ENCODE results near the gene MTA3.

MTA3 gene

DNA sequence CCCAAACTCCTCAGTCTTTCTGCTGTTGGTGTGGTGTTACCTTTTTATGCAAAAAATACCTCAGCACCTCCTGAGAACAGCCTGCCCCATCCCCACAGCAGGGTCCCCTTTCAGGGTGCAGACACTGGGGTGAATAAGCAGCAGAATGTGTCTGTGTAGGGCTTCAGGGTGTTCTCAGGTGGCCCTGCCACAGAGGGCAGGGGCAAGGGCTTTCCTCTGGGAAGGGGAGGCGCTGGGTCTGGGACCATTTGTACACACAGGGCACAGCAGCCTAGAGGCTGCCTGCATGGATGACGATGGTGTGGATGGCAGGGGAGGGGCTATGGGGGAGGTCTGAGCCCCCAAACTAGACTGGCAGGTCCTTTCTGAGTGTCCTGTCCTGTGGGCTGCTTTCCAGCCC is 221.3 kb downstream of the MTA3 start:
- DNase-seq: no peak

DNA sequence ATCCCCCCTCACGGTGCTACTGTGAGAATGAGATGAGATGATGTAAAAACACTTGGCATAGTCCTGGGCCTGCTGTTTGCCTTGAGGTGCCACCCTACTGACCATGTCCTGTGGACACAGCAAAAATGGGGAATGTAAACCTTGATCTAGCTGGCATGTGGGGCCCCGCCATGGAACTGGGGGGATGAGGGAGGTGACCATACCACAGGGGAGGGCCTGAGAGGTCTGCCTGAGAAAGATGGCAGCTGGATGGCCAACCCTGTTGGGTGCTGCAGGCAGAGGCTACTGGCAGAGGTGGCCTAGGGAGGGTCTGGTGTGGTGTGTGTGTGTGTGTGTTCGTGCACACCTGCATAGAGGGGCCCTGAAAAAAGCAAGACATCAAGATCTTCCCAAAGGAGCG is 223.2 kb downstream of the MTA3 start:
- DNase-seq: no peak

DNA sequence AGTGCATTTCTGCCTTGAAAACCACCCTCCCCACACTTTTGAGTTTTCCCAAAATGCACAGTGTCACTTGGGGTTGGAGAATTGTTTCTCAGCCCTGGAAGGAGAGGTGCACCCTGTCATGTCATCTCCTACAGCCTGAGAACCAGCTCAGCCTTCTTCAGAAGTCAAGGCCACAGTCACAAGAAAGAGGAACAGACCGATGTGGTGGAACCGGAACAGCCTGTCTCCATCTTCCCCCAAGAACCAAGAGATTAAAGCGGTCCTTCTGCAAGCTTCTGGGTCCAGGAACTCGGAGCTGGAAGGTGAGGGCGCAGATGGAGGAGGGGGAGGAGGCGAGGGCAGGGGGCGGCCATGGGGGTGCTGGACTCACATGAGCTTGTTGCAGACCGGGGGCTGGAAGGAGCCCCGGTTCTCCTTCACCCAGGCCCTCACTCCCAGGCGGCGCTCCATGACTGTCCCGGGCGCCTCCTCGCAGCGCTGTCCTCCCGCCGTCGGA is 223.7 kb downstream of the MTA3 start:
- DNase-seq: no peak

DNA sequence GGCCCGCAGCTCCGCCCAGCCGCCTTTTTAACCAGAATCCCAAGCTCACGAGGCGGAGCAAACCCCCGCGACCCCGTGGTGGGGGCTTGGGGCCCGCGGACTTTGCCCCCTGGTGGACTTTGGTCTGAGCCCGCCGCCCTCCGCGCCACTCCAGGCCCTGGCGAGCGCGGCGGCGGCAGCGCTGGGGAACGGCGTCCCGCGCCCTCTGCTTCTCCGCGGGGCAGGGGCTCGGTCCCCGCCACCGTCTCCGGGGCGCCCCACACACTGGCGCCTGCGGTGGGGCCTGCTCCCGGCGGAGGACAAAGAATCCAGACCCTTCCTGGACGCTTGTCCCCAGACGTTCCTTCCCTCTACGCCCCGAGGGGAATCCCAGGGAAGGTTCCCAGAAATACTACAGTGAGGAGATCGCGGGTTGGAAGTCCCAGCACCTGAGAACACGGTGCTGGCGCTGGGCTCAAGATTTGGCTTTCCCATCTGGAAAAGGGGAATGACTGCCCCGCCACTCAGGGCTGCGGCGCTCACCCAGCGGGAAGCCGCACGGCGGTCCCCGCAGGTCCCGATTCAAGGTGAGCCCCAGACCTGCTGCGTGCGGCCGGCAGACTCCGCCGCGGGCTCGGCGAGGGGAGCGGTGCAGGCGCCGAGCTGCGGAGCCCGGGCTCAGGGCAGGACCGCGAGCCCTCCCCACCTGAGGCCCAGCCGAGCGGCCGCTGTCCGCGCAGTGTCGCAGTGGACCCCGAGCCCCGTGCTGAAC is 224.3 kb downstream of the MTA3 start, which contains the start of gene HAAO:
Gene HAAO (minus strand): TSS at position 1 of the 751 bp plus-strand sequence. CDS start 47 bp downstream, outside the sequence.
- DNase-seq: no peak

DNA sequence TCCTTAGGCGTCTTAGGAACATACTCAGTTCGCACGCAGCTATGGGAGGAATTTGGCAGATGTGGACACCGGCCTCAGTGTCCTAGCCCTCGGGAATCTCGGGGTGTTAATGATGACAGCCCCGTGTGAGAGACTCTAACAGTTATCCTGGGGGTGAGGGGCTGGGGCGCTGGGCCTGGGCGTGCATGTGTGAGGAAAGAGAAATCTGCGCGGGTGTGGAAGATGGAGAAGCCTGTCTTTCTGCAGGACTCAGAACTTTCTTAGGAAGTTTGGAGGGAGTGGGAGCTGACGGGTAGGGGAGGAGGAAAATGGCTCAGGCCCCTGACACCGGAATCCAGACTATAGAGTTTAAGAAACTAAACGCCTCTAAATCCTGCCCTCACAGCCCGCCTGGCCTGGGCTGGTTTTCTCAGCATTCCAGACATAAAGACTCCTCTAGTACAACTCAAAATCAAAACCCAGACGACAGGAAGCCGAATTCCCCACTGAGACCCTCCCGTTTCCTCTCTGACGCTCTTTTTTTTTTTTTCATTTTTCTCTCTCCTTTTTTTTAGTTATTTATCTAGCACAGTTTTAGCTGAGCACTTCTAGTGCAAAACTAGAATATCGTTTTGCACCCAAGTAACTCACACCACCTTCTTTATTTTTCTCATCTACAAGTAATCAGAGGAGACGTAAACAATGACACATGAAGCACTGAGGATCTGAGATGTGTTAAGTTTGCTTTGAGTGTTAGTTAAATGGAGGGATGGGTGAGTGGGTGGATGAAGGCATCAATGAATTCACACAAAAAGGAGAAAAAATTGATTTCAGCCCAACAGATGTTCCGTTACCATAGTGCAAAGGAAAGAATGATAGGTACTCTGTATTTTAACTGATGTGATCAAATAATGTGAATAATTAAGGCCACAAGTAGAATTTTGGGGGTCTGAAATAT is 225.2 kb downstream of the MTA3 start:
- DNase-seq: no peak

DNA sequence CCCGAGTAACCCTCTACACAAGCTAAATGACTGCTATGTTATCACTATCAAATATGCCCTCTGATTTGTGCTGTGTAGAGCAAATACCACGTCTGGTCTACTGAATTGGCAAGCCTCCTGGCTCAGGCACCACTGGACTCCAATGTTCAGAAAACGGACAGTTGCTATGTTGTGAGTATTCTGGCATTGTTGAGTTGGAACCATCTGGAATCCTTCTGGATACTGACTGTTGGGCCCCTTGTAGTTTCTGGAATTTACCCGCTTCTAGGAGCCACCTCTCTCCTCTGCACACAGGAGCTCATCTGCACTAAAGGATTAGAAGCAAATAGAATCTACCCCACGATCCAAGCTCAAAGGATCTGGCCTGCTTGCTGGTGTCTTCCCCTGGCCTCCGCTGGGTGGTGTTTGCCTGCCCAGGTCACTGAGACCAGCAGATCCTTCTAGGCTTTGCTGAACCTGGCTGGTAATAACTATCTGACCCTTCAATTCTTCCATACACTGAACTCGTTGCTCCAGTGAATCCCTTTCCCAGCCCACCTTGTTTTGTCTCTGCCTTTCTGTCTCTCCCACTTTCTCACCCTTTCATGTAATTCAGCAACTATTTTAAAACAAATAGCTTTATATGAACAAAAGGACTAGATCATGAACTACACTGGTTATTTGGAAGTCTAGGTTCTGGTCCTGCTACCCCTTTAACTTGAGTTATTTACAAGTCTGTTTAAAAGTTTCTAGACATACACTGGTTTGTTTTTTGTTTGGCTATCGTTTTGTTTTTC is 226.0 kb downstream of the MTA3 start:
- no peak for DNase-seq

DNA sequence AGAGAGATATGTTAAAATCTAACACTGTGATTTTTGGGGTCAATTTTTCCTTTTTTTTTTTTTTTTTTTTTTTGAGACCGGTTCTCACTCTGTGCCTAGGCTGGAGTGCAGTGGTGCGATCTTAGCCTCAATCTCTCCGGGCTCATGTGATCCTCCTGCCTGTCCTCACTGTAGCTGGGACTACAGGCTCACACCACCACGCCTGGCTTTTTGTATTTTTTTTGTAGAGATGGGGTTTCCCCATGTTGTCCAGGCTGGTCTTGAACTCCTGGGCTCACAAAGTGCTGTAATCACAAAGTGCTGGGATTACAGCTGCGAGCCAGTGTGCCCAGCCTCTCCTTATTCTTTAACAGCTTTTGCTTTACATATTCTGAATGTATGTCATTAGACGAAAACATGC is 226.8 kb downstream of the MTA3 start:
- no peak for DNase-seq

DNA sequence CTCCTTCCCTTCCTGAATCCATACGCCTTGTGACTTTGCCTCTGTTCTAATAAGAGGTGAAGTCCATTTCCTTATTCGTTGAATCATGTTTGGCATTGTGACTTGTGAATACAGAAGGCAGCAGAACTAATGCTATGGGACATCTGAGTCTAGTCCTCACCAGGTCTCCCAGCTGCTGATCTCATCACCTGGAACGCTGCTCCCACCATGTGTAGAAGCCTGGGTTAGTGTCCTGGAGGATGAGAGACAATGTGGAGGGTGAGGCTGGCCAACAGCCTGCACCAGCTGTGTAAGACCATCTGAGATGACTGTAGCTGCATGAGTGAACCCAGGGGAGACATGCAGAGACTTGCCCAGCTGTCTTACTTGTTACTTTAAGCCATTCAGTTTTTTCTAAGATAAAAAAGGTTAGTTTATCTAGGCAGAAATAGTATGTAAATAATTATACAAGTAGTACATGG is 227.4 kb downstream of the MTA3 start:
- no peak for DNase-seq

DNA sequence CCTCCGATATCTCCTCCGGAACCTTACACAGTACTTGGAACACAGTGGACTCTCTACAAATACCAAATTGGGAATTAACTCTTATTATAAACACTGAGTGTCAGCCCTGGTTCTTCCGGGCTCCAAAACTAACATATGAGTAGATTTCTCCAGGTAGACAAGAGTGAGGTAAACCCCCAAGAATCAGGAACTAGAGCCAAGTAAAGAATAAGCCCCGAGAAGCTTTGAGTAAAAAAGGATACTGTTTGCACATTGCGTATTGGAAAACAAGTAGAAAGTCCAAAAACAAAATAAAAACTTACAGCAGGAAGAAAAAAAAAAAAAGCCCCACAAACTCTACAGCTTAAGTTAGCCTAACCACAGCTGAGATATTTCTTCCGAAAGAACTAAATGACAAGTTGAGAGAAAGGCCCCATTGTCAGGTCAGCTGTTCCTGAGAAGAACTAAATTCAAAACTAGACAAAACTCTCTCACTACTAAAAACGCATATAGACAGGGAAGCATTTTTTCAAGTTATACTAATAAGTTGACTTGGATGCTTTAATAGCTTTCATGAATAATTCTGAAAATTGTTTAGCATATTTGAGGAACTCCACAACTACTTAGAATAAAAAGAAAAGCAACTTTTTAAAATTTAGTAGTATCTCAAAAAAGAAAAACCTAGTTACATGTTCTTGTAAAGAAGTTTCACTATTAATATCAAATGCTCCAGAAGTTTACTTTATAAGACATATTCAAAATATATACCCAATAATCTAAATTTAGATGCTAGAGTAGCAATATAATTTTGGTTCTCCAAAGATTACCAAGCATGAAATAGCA is 228.2 kb downstream of the MTA3 start:
- no peak for DNase-seq

DNA sequence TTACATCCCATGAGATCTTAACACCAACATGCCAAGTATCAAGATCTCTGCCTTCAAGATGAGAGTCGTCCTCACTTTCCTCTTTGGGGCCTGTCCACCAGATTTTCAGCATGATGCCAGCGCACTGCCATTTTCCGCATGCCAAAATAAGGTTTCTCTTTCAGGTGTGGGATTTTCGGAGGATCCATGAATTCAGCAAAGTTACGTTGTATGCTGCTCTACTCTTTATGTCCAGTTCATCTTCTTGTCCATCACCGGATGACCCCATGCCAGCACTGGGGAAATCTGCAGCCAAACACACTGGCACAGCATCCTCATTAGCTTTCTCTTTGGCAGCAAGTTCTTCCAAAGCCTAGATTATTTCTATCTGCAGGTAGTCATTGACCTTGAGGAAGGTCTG is 228.8 kb downstream of the MTA3 start:
- no peak for DNase-seq

DNA sequence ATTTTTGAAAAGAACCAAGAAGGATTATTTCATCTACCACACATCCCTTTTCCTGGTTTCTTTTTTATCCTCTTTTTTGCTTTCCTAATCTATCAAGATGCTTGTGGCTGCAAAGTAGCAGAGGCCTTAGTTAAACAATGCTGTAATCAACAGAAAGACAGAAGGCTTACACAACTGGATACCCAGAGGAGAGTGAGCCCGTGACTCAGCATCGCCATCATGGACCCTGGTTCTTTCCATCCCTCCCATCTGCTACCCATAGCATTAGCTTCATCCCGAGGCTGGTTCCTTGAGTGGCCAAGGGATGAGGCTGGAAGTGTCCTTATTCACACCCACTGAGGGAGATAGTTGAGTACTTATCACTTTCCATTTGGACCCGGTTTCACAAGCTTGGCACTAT is 231.4 kb downstream of the MTA3 start:
- DNase-seq: no peak

DNA sequence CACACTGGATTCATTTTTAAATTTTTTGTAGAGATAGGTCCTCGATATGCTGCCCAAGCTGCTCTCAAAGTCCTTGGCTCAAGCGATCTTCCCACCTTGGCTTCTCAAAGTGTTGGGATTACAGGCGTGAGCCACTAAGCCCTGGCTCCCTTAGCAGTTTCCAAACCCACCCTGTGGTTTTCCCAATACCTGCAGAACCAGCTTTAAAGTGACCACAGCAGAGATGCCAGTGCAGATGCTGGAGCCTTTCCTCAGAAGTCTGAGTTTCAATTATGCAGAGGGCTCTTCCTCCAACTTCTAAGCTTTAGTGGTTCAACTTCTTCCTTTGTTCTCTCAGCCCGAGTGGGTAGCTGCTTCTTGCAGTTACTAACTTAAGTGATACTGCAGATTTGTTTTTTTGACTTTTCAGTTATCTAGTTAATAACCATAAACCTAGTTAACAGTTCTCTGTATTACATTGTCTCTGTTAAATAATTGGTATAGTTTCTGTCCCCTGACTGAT is 232.1 kb downstream of the MTA3 start:
- no peak for DNase-seq

DNA sequence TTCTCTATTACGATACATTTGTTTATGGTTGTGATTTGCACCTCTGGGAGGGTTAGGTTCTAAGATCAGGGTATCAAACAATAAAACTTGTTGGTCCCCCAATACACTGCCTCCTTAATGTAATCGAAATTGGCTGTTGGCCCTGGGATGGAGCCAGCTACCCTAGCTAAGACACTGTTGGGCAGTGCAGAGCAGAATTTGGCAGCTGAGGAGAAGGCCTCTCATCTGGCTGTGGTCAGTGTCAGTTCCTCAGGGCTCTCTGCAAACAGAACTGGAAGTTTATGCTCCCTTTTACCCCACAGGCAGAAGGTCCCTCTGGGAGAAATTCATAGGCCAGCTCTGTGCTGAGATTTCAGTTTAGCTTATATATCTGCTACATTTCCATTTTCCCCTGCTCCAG is 232.5 kb downstream of the MTA3 start:
- no peak for DNase-seq

DNA sequence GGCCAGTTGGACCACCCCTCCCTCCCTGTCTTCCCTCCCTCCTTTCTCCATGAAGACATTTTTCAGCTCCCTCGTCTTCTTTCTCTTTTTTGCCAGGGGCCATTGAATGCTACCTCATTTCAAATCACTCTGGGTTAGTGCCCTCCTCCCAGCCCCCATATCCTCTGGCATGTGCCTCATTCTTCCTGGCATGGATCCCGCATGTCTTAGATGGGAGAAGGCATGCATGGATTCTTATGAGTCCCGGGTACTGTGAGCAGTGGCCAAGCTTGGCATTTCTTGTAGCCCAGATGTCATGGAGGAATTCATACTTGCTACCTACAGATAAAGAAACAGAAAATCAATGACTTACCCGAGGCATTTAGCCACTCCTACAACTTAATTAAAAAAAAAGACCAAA is 232.9 kb downstream of the MTA3 start:
- no peak for DNase-seq

DNA sequence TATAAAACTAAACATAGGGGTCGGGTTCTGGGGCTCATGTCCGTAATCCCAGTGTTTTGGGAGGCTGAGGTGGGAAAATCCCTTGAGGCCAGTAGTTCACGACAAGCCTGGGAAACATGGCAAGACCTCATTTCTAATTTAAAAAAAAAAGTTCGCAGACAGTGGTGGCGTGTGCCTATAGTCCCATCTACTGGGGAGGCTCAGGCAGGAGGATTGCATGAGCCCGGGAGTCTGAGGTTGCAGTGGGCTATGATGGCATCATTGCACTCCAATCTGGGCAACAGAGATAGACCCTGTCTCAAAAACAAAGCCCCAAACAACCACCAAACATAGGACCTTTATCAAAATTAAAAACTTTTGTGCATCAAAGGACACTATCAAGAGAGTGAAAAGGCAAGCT is 233.7 kb downstream of the MTA3 start:
- no peak for DNase-seq

DNA sequence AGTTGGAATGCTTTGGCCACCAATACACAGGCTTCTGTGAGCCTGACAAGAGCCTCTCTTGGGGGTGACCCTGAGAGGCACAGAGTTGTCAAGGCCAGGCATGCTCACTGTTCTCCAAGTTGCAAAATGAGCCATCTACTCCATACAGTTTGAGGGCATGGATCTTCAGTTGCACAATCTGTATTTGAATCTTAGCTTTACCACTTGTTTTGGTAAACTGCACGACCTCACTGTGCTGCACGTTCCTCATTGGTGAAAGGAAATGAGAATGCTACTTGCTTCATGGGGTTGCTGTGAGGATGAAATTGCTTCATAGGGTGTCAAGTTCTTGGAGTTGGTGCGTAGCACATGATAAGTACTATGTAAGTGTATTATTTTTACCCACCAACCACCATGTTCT is 235.9 kb downstream of the MTA3 start:
- DNase-seq: no peak

DNA sequence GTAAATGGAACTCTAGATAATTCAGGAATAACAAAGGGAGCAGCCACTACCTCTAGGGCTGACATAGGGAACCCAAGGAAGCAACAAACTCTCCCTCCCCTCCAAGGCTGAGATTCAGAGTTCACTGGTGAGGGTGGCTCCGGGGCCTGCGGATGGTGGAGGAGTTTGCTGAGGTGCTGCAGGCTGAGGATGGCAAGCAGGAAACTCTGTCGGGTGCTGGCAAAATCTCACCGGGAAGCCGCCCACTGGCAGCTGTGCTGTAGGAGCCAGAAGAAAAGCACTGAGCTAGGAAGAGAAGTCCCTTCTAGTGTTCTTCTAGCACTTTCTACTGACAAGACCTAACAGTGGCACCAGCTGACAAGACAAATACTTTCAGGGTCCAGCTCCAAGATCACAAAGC is 236.5 kb downstream of the MTA3 start:
- no peak for DNase-seq
